ENCODE results near the gene C1QTNF2. TPM values are rescaled to one million over a fixed set of nuclear protein-coding genes. Genes with fewer than 3 reads are reported as not detected.

Gene C1QTNF2
- polyA plus RNA-seq, 3 donors, result not detected

GRCh38 chr5:160360310-160360709, 10.1 kb downstream of the C1QTNF2 start:
- Histone ChIP-seq H3K4me3 (replicated peaks in 1 of 3; ENCODE audit: low read depth in 2 of 3, low read length in 3 of 3) (no peak overlapping the region), H3K79me2 (ENCODE audit: insufficient read depth, low read length) (no peaks in the 10 kb centered on the region), H3K4me2 (replicated peaks; ENCODE audit: extremely low read depth, low read length, poor library complexity, severe bottlenecking) (no peak overlapping the region), H4K20me1 (ENCODE audit: insufficient read depth, low read length) (no peaks in the 10 kb centered on the region), H3K4me1 (ENCODE audit: control insufficient read depth in 1 of 2, insufficient read depth in 2 of 2, low read length in 2 of 2) (no peaks in the 10 kb centered on the region), H3K9ac (ENCODE audit: insufficient read depth, low read length, poor library complexity, severe bottlenecking) (no peak overlapping the region), H3K27me3 (ENCODE audit: control insufficient read depth in 2 of 2, insufficient read depth in 2 of 2, low read length in 2 of 2) (no peaks in the 10 kb centered on the region), H2AFZ (ENCODE audit: insufficient read depth, low read depth, low read length, poor library complexity, severe bottlenecking) (no peak overlapping the region), H3K27ac (ENCODE audit: low read depth in 1 of 2, low read length in 2 of 2) (no peak overlapping the region), H3K36me3 (replicated peaks in 1 of 2; ENCODE audit: control insufficient read depth in 1 of 2, insufficient read depth in 2 of 2, low read length in 2 of 2) (no peaks in the 10 kb centered on the region), H3K9me3 (replicated peaks in 1 of 2; ENCODE audit: control insufficient read depth in 1 of 2, insufficient read depth in 1 of 2, low read length in 2 of 2) (no peaks in the 10 kb centered on the region)
- Mint-ChIP-seq H3K9me3 (peaks cover 0 to 2% (median 0%) of the 10 kb centered on the region in 7 donors), H3K4me1 (peaks cover 2% of the 10 kb centered on the region), H3K27me3 (ENCODE audit: low read depth in 3 of 3) (peaks cover 0 to 6% (median 0%) of the 10 kb centered on the region in 3 donors), H3K4me3 (no peak overlapping the region), H3K36me3 (no peaks in the 10 kb centered on the region), H3K27ac (no peak overlapping the region)
- no peak for DNase-seq
- intact Hi-C loops (cut with micrococcal nuclease), result no loop called here
- no peak for TF ChIP-seq CTCF (IDR thresholded peaks at IDR 0.05)
- 100% methylated on average over 2 of the region's 3 CpGs for WGBS (ENCODE audit: insufficient coverage)

DNA sequence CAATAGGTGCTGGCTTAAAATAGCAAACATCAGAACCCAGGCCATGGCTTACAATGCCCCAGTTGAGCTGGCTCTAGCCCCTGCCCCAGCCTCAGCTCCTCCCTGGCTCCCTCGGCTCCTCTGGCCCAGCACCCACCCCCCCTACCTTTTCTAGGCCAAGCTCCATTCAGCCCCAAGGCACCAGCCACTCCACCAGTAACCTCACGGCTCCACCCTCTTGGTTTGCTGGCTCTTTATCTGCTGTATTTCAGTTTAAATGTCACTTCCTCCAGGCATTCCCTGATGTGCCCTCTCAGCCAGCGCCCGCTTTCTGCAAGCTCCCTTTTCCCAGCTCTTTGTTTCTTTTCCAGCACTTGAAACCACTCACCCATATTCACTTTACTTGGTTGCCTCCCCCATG, 10.6 kb downstream of the C1QTNF2 start:
- no peak overlapping the region for H3K4me2 ChIP-seq (replicated peaks; ENCODE audit: extremely low read depth, low read length, poor library complexity, severe bottlenecking)
- H2AFZ ChIP-seq (ENCODE audit: insufficient read depth, low read depth, low read length, poor library complexity, severe bottlenecking), result no peak overlapping the region
- DNase-seq, result no peak
- no peak overlapping the region for H3K4me3 Mint-ChIP-seq
- no peaks in the 10 kb centered on the region for H3K36me3 Mint-ChIP-seq
- intact Hi-C loops (cut with micrococcal nuclease), result no loop called here
- no peak overlapping the region for H3K4me3 ChIP-seq (replicated peaks in 1 of 3; ENCODE audit: low read depth in 2 of 3, low read length in 3 of 3)
- H3K27ac Mint-ChIP-seq, result no peak overlapping the region
- H3K27me3 Mint-ChIP-seq (ENCODE audit: low read depth in 3 of 3), result peaks cover 0 to 6% (median 0%) of the 10 kb centered on the region in 3 donors
- H3K27me3 ChIP-seq (ENCODE audit: control insufficient read depth in 2 of 2, insufficient read depth in 2 of 2, low read length in 2 of 2), result no peaks in the 10 kb centered on the region
- no peak overlapping the region for H3K27ac ChIP-seq (ENCODE audit: low read depth in 1 of 2, low read length in 2 of 2)
- H3K79me2 ChIP-seq (ENCODE audit: insufficient read depth, low read length), result no peaks in the 10 kb centered on the region
- H3K9me3 ChIP-seq (replicated peaks in 1 of 2; ENCODE audit: control insufficient read depth in 1 of 2, insufficient read depth in 1 of 2, low read length in 2 of 2), result no peaks in the 10 kb centered on the region
- peaks cover 0 to 2% (median 0%) of the 10 kb centered on the region in 7 donors for H3K9me3 Mint-ChIP-seq
- WGBS (ENCODE audit: insufficient coverage), result 65% methylated on average over 4 of the region's 4 CpGs
- TF ChIP-seq CTCF (IDR thresholded peaks at IDR 0.05), result no peak
- no peak overlapping the region for H3K9ac ChIP-seq (ENCODE audit: insufficient read depth, low read length, poor library complexity, severe bottlenecking)
- no peaks in the 10 kb centered on the region for H4K20me1 ChIP-seq (ENCODE audit: insufficient read depth, low read length)
- H3K36me3 ChIP-seq (replicated peaks in 1 of 2; ENCODE audit: control insufficient read depth in 1 of 2, insufficient read depth in 2 of 2, low read length in 2 of 2), result no peaks in the 10 kb centered on the region
- H3K4me1 ChIP-seq (ENCODE audit: control insufficient read depth in 1 of 2, insufficient read depth in 2 of 2, low read length in 2 of 2), result no peaks in the 10 kb centered on the region
- peaks cover 2% of the 10 kb centered on the region for H3K4me1 Mint-ChIP-seq

Measured in CD14-positive monocyte (primary cell).